GM13977 (cell line): ENCODE data around the gene ZNF575.

Experiments used
- DNase-seq: peaks from one replicate; pipeline ENCODE4 v3.0.0; 2012; ENCODE audit warnings: low spot score
- in situ Hi-C: fragments of 300-500 bp; cut with MboI; formaldehyde crosslinking; loops from one replicate; pipeline ENCODE4 v1.12.0; 2022; ENCODE audit warnings: low sequenced_read_pairs, low pct_unique_long_range_greater_than_20kb, mixed read lengths, inconsistent platforms; ENCODE audit not compliant: unreplicated experiment
- TF ChIP-seq, protein P1 (sequence below): IDR thresholded peaks from 2 replicates; pipeline ENCODE4 v1.5.1; 2012; ENCODE audit warnings: mild to moderate bottlenecking, control low read depth; ENCODE audit not compliant: insufficient read depth; ENCODE audit errors: extremely low read depth, missing control alignments

Gene ZNF575

DNA sequence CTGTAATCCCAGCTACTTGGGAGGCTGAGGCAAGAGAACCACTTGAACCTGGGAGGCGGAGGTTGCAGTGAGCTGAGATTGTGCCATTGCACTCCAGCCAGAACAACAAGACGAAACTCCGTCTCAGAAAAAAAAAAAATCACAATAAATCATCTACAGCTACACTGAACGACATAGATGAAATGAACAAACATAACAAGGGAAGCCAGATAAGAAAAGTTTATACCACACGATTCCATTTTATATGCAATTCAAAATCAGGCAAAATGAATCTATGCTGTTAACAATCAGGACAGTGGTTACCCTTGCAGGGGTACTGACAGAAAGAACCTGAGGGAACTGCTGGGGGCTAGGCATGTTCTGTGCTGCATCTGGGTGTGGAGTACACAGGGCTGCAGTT lies 36.7 kb downstream of the ZNF575 start:
- TF ChIP-seq, protein P1, sequence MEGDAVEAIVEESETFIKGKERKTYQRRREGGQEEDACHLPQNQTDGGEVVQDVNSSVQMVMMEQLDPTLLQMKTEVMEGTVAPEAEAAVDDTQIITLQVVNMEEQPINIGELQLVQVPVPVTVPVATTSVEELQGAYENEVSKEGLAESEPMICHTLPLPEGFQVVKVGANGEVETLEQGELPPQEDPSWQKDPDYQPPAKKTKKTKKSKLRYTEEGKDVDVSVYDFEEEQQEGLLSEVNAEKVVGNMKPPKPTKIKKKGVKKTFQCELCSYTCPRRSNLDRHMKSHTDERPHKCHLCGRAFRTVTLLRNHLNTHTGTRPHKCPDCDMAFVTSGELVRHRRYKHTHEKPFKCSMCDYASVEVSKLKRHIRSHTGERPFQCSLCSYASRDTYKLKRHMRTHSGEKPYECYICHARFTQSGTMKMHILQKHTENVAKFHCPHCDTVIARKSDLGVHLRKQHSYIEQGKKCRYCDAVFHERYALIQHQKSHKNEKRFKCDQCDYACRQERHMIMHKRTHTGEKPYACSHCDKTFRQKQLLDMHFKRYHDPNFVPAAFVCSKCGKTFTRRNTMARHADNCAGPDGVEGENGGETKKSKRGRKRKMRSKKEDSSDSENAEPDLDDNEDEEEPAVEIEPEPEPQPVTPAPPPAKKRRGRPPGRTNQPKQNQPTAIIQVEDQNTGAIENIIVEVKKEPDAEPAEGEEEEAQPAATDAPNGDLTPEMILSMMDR: no peak
- DNase-seq: no peak
- in situ Hi-C loops: no loop called here

DNA sequence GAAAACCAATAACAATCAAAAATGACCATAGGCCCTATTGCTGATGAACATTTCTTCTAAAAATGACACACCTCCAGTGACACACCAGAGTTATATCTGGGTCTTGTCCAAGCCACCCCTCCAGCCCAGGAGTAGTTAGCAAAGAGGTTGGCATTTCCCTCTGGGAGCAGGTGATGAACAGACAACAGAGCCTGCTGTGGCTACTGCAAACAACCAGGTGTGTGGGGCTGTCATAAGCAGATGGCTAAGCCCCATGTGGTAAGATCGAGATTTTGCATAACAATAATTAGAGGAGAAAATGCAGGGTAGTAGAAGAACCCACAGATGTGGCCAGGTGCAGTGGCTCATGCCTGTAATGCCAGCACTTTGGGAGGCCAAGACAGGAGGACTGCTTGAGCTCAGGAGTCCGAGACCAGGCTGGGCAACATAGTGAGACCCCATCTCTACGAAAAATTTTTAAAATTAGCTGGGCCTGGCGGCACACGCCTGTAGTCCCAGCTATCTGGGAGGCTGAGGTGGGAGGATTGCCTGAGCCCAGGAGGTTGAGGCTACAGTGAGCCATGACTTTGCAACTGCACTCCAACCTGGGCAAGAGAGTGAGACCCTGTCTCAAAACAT lies 37.3 kb downstream of the ZNF575 start:
- in situ Hi-C loops: no loop called here
- no peak for DNase-seq
- TF ChIP-seq, protein P1: no peak

DNA sequence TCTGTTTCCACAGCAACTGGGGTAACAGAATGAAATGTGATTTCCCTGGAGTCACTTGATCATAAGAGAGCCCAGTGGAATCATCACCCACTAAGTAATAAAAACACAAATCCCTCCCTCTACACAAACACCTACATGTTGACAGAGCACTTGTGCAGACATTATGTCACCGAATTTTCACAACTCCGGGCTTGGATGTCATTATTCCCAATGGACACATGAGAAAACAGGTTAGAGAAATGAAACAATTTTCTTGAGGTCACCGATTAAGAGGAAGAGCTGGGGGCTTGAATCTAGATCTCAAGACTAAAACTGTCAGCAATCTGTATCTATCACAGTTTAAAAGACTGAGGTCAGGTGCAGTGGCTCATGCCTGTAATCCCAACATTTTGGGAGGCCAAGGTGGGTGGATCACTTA lies 39.2 kb downstream of the ZNF575 start:
- DNase-seq: no peak
- in situ Hi-C loops: no loop called here
- TF ChIP-seq, protein P1: no peak

DNA sequence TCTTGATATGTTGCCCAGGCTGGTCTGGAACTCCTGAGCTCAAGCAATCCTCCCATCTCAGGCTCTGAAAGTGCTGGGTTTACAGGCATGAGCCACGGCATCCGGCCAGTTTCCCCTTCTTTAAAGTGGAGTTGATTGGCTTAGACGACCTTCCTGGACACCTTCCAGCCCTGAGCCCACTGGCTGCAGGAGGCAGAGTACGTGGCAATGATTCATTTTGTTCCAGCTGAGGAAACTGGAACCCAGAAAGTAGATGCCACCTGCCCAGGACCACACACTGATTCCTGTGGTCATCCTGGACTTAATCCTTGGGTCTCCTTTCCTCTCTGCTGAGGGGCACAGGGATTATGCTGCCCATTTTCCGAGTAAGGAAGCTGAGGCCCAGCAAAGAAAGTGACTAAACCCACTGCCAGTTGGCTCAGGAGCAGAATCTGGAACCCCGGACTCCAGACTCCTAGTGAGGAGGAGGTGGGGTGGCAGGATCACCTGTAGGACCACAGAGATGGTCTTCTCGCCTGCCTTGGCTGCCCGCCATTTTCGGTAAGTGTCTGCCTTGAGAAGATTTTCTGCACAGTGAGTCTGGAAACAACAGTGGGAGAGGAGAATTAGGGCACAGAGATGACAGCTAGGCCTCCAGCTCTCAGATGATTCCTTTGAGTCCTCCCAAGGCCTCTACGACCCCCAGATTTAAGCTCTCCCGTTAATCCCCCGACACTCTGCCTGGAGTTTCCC lies 41.6 kb downstream of the ZNF575 start:
- DNase-seq: no peak
- TF ChIP-seq, protein P1: no peak
- in situ Hi-C loops: no loop called here

DNA sequence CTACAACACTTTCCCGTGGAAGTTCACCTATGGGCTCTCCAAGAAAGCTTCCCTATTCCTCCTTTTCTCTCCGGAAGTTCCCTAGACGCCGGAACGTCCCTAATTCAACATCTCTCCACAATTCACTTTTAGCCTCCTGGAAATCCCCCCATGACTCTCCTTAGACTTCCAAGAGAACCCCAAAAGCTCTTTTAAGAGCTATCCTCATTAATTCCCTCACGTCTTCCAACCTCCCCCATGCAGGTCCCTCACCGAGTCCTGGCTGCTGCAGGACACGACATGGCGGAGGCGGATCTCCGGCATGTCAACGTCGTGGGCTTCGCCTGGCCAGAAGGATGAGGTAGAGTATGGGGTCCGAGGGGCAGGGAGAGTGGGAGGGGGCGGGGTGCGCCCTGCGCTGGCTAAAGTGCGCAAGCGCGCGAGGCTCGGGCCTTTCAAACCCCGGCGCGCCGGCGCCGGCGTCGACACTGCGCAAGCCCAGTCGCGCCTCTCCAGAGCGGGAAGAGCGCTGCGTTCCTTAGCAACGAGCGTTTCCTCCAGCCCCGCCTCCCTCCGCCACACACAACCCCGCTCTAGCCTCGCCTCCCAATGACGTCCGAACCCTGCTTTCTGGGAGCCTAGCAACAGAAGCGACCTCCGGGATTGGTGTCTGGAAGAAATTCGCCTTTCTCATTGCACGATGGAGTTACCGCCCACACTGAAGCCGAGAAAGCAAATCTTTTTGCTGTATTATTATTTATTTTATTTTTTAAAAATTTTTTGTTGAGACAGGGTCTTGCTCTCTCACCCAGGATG lies 42.4 kb downstream of the ZNF575 start, which contains the start of the genes PINLYP and XRCC1:
TSS of gene PINLYP (plus strand) at position 646 of the 795 bp plus-strand sequence. CDS start 1,391 bp downstream, outside the sequence.
TSS of gene XRCC1 (minus strand) at position 372 of the 795 bp plus-strand sequence. CDS start at position 303, 69 bp downstream.
- peak; percentile 98 for DNase-seq
- TF ChIP-seq, protein P1: no peak
- in situ Hi-C loops: no loop called here
